Activated CD4-positive, CD25-positive, alpha-beta regulatory T cell treated with anti-CD3 and anti-CD28 coated beads, Interleukin-2, amount 50 U/mL, for 24 hours (primary cell): Measurements from ENCODE around the gene CXCL14.

Source experiments
- ATAC-seq, 2 donors: fragments of 150-1000 bp; cut with Tn5 transposase; one replicate each; pipeline ENCODE4 v1.10.0; 2021; ENCODE audit warnings: mild to moderate bottlenecking in 1 of 2, moderate library complexity in 1 of 2

The CXCL14 gene

GRCh38 chr5:135596157-135596763 lies 17.5 kb upstream of the CXCL14 start:
- no peak for ATAC-seq

GRCh38 chr5:135594416-135594960 lies 15.7 kb upstream of the CXCL14 start:
- no peak for ATAC-seq

GRCh38 chr5:135593886-135594285 lies 15.1 kb upstream of the CXCL14 start:
- no peak for ATAC-seq

GRCh38 chr5:135593141-135593540 lies 14.3 kb upstream of the CXCL14 start:
- ATAC-seq = no peak

GRCh38 chr5:135592312-135593045 lies 13.7 kb upstream of the CXCL14 start:
- no peak for ATAC-seq

- no peak for ATAC-seq
Measured at GRCh38 chr5:135591277-135591676, 12.5 kb upstream of the CXCL14 start.

- no peak for ATAC-seq
Measured at GRCh38 chr5:135589152-135589551, 10.4 kb upstream of the CXCL14 start.

- no peak for ATAC-seq
Measured at GRCh38 chr5:135587721-135588663, 9.2 kb upstream of the CXCL14 start.

GRCh38 chr5:135584918-135585317 lies 6.1 kb upstream of the CXCL14 start:
- ATAC-seq = no peak

GRCh38 chr5:135584276-135584675 lies 5.5 kb upstream of the CXCL14 start:
- no peak for ATAC-seq

GRCh38 chr5:135582099-135582781 lies 3.4 kb upstream of the CXCL14 start:
- ATAC-seq = no peak

GRCh38 chr5:135578305-135578684 lies 496 bp downstream of the CXCL14 start:
- ATAC-seq = no peak

GRCh38 chr5:135577421-135577820 lies 1.4 kb downstream of the CXCL14 start:
- ATAC-seq = no peak

GRCh38 chr5:135576075-135576599 lies 2.7 kb downstream of the CXCL14 start:
- no peak for ATAC-seq

GRCh38 chr5:135574493-135574892 lies 4.3 kb downstream of the CXCL14 start:
- no peak for ATAC-seq

- no peak for ATAC-seq
Measured at GRCh38 chr5:135571902-135572301, 6.9 kb downstream of the CXCL14 start.

- no peak for ATAC-seq
Measured at GRCh38 chr5:135571066-135571609, 7.7 kb downstream of the CXCL14 start.

GRCh38 chr5:135570453-135570764 lies 8.4 kb downstream of the CXCL14 start:
- ATAC-seq = no peak

- no peak for ATAC-seq
Measured at GRCh38 chr5:135569755-135570452, 8.9 kb downstream of the CXCL14 start.

GRCh38 chr5:135568923-135569360 lies 9.8 kb downstream of the CXCL14 start:
- ATAC-seq = no peak

GRCh38 chr5:135568246-135568645 lies 10.5 kb downstream of the CXCL14 start:
- ATAC-seq = no peak
